ENCODE data around the gene OR51G2.
"Not testable (repeated sequence)": the region's sequence is repeated elsewhere in the genome, so short reads cannot be mapped to it uniquely, and the experiment has no call there.

The OR51G2 gene, protein sequence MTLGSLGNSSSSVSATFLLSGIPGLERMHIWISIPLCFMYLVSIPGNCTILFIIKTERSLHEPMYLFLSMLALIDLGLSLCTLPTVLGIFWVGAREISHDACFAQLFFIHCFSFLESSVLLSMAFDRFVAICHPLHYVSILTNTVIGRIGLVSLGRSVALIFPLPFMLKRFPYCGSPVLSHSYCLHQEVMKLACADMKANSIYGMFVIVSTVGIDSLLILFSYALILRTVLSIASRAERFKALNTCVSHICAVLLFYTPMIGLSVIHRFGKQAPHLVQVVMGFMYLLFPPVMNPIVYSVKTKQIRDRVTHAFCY

DNA sequence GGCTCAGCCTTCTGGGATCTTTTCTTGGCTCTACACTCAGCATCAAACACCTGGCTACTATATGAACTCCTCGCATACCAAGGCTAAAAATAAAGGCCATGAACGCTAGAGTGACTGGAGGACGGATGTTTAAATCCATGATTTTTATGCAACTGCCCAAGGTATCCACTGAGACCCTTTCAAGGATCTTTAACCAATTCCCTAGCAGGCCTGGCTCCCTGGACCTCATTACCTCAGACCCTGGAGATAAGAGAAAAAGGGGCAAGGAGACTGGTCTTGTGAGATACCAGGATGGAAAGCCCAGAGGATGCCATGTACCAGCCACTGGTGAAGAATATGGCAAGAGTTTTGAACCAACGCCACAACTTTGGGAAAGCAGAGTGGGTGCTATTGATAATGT, at the start of gene OR51G2:
Gene OR51G2, minus strand, starts transcription at position 101 of the 400 bp plus-strand sequence. CDS start 3,687 bp downstream, outside the sequence.
- no peak for DNase-seq

DNA sequence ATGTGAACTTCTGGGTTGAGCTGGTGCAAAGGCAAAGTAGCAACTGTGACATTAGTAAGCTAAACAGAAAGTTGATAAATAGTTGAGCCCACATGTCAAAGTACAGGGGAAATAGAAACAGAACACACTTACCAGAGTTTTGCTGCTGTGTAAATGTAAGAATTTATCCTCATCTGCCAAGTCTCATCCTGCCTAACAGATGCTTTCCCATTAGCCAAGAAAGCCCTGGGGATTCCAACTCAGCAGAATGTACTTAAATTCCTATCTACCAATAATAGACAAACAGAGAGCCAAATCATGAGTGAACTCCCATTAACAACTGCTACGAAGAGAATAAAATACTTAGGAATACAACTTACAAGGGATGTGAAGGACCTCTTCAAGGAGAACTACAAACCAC, 43.7 kb upstream of the OR51G2 start:
- no peak for DNase-seq

DNA sequence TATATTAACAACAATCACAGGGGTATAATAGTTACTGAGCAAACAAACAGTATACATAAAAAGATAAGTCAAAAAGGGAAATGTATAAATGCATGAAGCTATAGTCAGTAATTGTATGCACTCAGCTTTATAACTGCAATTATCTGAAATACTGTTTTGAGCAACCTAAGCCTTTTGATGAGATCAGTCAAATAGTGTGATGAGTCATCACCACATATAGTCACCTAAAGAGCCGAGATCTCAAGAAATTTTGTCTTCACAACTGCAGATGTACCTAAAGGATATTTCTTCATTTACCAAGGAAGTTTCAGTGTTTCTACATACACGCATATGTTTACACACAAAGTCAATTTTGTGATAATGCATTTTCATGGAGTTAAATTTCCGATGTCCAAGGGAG, 41.7 kb upstream of the OR51G2 start:
- no peak for DNase-seq

DNA sequence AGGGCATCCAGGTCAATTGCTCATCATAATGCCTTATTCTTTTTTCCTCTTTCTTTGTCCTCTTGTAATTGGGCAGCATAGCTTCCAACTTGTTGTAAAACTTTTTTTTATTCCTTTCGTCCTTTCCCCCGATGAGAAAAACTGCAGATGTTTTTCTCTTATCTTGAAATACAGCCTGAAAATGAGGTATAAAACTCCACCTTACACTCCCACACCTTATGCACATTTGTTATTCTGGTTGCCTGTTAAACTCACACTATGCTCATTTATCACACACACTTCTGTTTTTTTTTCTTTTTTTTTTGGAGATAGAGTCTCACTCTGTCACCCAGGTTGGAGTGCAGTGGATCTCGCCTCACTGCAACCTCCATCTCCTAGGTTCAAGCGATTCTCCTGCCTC, 38.2 kb upstream of the OR51G2 start:
- DNase-seq, result no peak

DNA sequence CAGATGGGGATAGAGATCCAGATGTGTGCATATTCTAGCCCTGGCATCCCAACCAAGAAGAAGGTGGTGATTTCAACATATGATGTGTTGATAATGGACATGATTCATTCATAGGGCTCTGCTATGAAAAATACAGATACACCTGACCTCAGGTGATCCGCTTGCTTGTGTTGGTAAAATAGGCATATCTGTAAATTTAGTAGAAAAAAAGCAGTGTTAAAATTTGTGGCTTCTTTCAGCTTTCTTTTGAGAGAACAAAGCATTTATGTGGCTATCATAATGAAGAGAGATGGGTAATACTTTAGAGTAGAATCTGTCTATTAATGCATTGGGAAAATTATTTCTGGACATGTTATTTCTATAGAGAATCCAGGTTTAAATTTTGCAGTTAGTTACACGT, 36.5 kb upstream of the OR51G2 start, which contains the start of gene OR51A2:
Gene OR51A2, minus strand, starts transcription at position 101 of the 400 bp plus-strand sequence. Its CDS starts 0 bp downstream, at position 101.
- DNase-seq, result not testable (repeated sequence)

DNA sequence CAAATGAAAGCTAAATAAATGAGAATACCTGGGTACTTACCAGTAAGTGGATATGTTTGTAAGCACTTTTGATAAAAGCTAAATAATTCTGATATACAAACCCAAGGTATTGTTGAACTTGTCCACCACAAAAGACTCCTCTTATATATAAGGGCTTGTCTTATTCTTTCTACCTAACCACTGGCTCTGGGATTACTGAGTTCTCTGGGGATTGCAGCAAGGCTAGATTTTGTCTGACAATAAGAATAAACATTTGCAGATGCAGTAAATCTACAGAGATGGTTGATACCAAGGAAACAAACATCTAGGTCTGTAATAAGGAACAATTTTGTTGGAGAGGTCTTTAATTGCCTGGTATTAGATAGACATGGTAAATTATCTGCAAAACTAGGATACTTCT, 28.4 kb upstream of the OR51G2 start, which contains the start of gene OR51A4:
Gene OR51A4, minus strand, starts transcription at position 101 of the 400 bp plus-strand sequence. CDS start 505 bp downstream, outside the sequence.
- no peak for DNase-seq

DNA sequence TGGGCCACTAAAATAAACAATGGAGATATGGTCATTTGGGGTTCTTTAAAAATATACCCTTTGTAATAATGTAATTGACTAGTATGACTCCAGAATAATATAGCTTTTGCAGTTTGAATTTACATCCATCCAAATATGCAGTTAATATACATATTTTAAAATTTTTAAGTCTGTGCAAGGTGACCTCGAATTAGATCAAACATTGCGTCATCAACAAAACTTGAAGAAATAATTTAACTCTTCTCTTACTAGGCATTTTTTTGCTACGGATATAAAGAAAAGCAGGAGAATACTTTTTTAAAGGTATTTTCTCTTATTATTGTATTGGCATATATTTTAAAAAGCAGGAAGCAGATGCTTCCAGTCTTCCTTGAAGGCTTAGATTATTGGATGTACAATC, 17.6 kb upstream of the OR51G2 start:
- DNase-seq, result no peak

DNA sequence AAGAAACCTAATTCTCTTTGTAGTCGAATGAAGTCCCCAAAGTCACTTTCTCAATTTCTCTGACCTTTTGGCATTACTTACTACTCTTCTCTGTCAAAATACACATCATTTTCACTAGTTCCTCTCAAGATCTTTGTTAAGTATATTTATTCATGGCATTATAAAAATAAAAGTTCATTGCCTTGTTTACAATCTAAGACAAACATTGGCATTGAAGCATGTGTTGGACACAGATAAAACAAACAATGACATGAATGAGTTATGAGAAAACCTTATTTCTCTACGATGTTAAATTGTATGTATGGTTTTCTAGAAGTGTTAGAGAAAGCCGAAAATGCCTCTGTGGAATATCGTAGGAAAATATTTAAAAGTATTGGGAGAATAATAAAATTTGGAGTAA, 13.6 kb upstream of the OR51G2 start:
- DNase-seq, result no peak

DNA sequence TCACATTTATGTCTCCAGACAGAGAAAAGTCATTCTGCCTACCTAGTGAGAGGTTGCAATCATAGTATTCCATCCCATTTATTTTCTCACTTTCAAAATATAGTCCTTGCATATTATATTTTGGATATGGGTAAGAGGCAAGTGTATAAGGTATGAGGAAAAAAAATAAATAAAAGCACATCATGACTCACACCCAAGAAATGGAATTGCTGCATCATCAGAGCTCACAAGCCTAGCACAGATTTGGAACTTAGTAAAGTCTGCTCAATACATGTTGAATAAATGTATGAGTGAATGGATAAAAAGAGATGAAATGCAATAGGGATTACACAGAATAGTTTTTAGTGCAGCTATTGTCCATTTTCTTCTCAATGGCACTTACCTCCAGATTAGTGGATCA, 7.5 kb upstream of the OR51G2 start:
- no peak for DNase-seq

DNA sequence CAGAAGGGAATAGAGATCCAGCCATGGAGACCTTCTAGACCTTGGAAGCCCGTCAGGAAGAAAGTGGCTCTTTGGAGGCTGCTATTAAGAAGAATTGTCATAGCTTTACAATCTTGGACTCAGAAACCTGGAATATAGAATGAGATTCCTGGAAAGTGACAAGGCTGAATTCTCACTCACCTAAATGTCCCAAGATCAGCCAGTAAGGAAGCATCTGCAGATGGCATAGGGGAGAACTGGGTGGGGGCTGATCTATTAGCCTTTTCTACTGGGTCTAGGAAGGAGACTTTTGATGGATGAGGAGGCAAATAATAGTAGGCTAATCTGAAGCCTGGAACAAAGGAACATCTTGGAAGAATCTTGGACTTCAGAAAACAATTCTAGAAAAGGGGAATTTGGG, 5.1 kb upstream of the OR51G2 start, which contains the start of gene OR51G1:
Gene OR51G1, minus strand, starts transcription at position 101 of the 400 bp plus-strand sequence. Its CDS starts 0 bp downstream, at position 101.
- DNase-seq, result no peak

DNA sequence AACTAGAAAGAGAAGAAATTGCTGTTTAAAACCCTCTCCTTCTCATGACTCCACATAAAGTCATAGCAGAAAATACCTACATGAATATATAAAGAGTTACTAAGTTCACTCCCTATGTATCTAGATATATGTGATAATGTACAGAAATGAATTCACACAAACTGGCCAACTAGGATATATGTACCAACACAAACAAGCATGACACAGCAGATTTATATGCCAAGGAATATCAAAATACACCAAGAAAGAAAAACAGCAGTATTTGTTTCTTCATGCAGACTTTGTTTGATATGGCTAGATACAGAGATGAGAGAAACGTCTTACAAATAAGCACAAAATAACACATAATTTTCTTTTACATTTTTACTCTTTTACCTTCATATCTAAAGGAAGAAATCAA, 3.2 kb upstream of the OR51G2 start:
- no peak for DNase-seq

DNA sequence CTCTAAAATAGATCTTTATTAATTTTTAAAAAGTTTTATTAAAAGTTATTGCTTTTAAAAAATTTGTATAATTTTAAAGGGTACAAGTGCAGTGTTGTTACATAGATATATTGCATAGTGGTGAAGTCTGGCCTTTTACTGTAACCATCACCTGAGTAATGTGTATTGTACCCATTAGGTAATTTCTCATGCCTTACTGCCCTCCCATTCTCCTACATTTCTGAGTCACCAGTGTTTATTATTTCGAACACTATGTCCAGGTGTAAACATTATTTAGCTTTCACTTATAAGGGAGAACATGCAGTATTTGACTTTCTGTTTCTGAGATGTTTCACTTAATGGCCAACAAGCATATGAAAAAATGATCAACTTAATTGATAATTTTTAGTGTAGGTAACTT, 2.6 kb upstream of the OR51G2 start:
- DNase-seq, result no peak

DNA sequence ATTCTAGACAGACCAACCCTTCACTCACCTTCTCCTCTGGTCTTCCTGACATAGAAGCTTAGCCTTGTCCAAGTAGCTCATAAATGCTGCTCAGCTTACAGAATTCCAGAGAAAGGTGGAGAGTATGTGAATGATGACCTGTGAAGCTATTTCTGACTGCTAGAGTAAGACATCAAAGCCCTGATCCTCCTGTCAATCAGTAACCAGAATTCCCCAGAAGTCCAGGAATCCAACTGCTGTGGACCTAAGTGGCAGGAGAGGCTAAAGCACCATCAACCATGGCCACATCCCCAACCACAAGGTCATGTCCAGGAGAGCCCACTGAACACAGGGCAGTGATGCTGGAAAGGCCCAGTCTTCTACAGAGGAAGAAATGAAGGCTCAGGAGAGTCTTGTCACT, 2.6 kb downstream of the OR51G2 start:
- no peak for DNase-seq

DNA sequence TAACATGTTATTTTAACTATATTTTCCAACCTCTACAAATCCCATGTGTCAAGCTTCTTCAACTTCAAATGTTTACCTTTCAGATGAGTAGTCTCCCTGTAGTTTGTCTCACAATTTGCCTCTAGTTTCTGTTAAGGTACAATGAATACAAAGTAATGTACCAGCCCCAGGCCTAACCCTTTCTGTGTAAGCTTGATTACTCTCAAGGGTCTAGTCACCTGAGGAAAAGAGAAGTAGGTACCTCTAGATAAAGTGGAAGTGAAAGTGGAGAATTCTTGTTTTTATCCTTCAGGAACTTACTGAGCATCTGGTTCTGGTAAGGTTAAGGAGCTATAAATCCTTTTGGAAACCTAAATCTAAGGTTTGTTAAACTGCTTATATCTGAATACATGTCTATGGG, 15.7 kb downstream of the OR51G2 start, which contains the start of gene OR51A7:
Gene OR51A7, plus strand, starts transcription at position 300 of the 400 bp plus-strand sequence. CDS start 3,587 bp downstream, outside the sequence.
- DNase-seq, result no peak

DNA sequence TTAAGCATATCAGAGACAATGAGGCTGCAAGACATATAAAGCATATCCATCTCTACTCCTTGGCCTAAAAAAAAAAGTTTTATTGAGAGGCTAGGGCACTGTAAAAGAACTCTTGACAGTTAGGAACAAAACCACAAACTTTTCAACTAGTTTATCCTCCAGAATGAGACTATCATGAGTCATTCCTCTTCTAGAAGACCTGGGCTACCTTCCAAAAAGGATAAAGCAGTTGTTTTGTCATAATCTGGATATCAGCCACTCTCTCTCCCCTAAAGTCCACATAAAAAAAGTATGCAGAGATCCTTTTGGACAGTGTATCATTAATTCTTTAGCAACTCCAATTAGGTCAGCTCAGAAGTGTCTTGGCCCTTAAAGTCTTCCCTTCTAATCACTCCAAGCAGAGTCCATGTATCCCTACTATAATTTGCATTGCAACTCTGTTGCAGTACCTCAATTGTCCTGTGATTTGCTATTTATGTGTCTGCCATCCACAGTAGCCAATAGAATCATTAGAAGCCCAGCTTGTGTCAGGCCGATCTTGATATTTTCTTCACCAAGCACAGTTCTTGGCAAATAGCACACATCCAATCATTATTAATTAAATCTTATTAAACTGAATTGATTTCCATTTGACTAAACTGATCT, 27.0 kb downstream of the OR51G2 start:
- no peak for DNase-seq

DNA sequence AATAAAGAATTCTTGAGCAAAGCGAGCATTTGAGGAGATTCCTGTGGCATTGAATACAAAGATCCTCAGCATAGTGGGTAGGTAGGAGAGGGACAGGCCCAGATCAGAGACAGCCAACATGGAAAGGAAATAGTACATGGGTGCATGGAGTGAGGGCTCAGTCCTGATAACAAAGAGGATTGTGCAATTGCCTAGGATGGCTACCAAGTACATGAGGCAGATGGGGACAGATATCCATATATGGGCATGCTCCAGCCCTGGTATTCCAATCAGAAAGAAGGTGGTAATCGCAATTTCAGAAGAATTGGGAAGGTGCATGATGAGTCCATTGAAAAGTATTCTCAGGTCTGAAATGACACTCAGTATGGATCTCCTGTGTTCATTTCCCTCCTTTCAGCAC, 28.9 kb downstream of the OR51G2 start:
- no peak for DNase-seq

DNA sequence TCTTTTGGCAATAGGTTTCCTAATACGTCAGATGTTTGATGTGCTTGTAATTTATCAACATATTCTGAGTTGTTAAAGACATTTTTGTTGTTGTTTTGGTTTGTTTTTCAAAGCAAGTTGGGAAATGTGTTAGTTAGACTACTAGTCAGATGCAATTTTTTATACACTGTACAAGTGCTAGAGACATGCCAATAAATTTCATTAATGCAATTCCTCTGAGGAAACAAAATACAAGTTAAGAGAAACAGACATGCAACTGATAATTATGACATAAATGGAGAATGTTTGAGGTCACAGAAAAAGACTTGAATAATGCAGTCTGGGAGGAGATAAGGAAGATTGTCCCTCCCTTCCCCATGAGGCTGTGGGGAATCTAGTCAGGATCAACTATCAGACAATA, 31.6 kb downstream of the OR51G2 start:
- no peak for DNase-seq

DNA sequence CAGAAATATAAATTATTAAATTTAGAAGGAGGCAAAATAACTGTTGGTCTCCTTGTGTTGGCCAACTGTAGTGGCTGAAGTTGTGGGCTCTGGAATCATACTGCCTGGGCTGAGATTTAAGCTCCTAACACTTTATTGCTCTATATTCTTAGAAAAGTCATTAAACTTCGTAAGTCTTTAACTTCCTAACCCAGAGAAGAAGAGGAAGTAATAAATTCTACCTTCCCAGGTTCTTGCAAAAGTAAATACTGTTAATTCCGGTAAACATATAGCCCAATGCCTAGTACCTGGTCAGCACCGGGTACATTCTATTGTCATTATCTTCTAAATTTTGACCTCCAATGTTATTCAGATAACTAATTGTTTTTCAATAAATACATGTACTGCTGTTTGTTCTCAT, 33.0 kb downstream of the OR51G2 start:
- DNase-seq, result no peak

DNA sequence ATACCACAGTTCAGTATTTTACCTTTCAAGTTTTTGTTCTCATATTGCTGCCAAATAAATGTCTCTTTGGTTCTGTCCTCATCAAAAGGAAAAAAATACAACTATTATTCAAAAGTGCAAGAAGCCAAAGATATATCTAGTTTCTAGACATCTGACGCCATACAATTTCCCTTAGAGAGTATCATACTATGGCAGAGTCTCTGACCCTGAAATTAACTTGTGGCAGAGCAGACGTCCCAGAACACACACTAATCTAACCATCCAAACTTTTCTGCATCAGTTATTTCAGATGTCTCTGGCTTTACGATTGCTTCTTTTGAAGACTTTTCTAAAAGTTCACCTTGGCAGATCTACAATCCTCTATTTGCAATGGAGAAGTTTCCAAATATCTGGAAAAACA, 34.8 kb downstream of the OR51G2 start:
- no peak for DNase-seq

DNA sequence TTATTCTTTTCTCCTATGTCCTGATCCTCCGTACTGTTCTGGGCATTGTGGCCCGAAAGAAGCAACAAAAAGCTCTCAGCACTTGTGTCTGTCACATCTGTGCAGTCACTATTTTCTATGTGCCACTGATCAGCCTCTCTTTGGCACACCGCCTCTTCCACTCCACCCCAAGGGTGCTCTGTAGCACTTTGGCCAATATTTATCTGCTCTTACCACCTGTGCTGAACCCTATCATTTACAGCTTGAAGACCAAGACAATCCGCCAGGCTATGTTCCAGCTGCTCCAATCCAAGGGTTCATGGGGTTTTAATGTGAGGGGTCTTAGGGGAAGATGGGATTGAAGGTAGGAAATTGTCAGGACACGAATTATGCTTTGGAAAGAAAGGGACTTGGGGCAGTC, 36.6 kb downstream of the OR51G2 start:
- peak; percentile 38 for DNase-seq

DNA sequence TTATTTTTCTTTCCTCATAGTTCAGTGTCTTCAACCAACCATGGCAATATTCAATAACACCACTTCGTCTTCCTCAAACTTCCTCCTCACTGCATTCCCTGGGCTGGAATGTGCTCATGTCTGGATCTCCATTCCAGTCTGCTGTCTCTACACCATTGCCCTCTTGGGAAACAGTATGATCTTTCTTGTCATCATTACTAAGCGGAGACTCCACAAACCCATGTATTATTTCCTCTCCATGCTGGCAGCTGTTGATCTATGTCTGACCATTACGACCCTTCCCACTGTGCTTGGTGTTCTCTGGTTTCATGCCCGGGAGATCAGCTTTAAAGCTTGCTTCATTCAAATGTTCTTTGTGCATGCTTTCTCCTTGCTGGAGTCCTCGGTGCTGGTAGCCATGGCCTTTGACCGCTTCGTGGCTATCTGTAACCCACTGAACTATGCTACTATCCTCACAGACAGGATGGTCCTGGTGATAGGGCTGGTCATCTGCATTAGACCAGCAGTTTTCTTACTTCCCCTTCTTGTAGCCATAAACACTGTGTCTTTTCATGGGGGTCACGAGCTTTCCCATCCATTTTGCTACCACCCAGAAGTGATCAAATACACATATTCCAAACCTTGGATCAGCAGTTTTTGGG, 37.2 kb downstream of the OR51G2 start, which contains the start of gene OR51T1:
Gene OR51T1, plus strand, starts transcription at position 41 of the 641 bp plus-strand sequence. Its CDS starts 0 bp downstream, at position 41.
- DNase-seq, result peak; percentile 6

DNA sequence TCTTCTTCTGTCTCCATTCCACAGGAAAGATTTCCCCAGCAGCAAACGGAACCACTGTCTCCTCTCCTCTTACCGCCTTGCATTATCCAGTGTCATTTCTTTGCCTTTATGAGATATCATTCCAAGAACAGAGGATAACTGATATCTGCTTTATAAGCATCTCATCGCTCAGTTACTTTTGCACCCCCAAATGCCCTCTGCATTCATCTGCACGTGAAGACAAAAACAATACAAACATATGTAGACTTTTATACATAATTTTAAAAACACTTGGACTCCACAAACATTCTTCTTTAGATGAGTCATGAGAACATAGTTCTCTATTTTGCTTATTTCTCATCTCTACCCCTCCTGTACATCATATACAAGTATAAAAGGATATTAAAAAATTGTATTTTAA, 38.0 kb downstream of the OR51G2 start:
- DNase-seq, result no peak

DNA sequence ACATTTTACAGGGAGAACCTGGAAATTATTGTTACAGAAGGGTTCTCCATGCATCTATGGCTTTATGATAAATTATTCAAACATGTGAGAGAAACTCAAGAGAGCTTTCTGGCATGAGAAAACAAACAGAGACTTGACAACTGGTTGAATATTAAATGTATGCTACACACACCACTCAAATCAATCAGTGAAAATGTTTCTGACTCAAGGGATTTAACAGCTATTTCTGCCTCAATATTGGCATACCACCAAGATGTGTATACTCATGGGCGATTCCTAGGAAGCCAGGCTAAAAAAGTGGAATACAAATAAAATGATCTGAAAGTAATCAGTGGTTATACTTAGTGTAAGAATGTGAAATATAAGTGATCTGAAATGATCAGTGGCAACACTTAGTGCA, 53.3 kb downstream of the OR51G2 start:
- no peak for DNase-seq

DNA sequence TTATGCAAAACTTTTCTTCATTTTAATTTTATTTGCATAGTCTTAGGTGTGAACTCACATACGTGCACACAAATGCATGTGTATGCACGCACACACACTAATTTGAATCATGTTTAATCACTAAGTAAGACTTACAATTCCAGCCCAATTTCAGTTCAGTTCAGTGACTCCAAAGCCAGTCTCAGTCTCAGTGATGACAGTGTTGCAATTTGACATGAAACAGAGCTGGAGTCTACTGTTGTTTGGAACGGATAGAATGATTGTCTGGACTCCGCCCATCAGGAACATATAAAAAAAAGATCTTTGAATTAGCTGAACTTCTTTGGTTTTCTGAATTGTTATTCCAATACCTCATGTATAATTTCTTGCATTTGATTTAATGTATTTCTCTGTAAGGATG, 55.3 kb downstream of the OR51G2 start:
- no peak for DNase-seq
